ENCODE results near the gene KRTAP5-2. TPM values are rescaled to one million over a fixed set of nuclear protein-coding genes. Genes with fewer than 3 reads are reported as not detected.

Gene KRTAP5-2
- total and polyA plus RNA-seq, 11 donors, result not detected

DNA sequence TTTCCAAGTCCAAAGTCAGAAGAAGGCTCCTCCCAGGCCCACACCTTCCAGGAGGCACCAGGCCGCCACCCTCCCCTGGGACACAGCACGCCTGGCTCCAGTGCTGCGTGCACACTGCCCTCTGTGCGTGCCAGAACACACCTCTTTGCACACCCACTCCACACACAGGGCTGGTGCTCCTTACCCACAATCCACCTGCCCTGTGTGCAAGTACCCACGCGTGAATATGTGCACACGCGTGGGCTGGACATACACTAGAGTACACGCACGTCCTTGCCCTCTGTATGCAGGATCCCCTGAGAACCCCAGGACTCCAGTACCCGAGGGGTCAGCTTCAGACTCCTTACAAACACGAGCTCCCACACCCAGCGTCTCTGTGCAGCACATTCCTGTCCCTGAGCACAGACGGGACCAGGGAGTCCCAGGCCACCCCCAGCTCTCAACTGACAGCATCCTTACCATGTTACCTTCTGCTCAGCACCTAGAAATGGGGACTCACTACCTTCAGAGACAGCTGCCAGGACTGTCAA lies 28.8 kb downstream of the KRTAP5-2 start:
- ATAC-seq, result no peak
- DNase-seq, result peak in 1 of 5 donors; percentile 26
- H3K4me1 ChIP-seq, result peaks cover under 1 to 85% (median 42%) of the 10 kb centered on the region in 12 donors
- H3K36me3 ChIP-seq, result peaks cover 0 to 9% (median 0%) of the 10 kb centered on the region in 9 donors
- TF ChIP-seq CTCF (IDR thresholded peaks at IDR 0.05), result no peak
- TF ChIP-seq POLR2A (IDR thresholded peaks at IDR 0.05), result no peak
- H3K9me3 ChIP-seq, result no peaks in the 10 kb centered on the region
- intact Hi-C loops (cut with DNase I), result no loop called here
- peaks cover 0 to 24% (median 0%) of the 10 kb centered on the region in 9 donors for H3K27me3 ChIP-seq
- peak overlapping the region in 3 of 12 donors; percentile 83 to 93 (median 92) for H3K27ac ChIP-seq
- H3K4me3 ChIP-seq, result peak overlapping the region in 1 of 12 donors; percentile 70
- 39 to 76% (median 64%) methylated on average over 10 to 14 of the region's 14 CpGs for WGBS, 4 donors

GRCh38 chr11:1568441-1568911 lies 29.6 kb downstream of the KRTAP5-2 start:
- no peak for TF ChIP-seq POLR2A (IDR thresholded peaks at IDR 0.05)
- no peak for TF ChIP-seq CTCF (IDR thresholded peaks at IDR 0.05)
- Histone ChIP-seq H3K9me3 (no peaks in the 10 kb centered on the region), H3K27ac (peak overlapping the region in 1 of 12 donors; percentile 82), H3K27me3 (peaks cover 0 to 15% (median 0%) of the 10 kb centered on the region in 9 donors), H3K36me3 (peaks cover 0 to 17% (median 5%) of the 10 kb centered on the region in 9 donors), H3K4me3 (no peak overlapping the region), H3K4me1 (peaks cover 0 to 83% (median 37%) of the 10 kb centered on the region in 12 donors)
- intact Hi-C loops (cut with DNase I), result no loop called here
- ATAC-seq, result no peak
- 30 to 63% (median 58%) methylated on average over 2 to 13 of the region's 13 CpGs for WGBS, 4 donors
- peak in 3 of 5 donors; percentile 10 to 58 (median 26) for DNase-seq

GRCh38 chr11:1567721-1568100 lies 30.4 kb downstream of the KRTAP5-2 start:
- TF ChIP-seq CTCF (IDR thresholded peaks at IDR 0.05) (no peak), POLR2A (IDR thresholded peaks at IDR 0.05) (no peak)
- ATAC-seq, result no peak
- WGBS, 4 donors, result 62 to 80% (median 73%) methylated on average over 4 to 7 of the region's 7 CpGs
- Histone ChIP-seq H3K36me3 (peaks cover 0 to 24% (median 11%) of the 10 kb centered on the region in 9 donors), H3K27ac (peak overlapping the region in 5 of 12 donors; percentile 13 to 82 (median 16)), H3K27me3 (peaks cover 0 to 9% (median 0%) of the 10 kb centered on the region in 9 donors), H3K4me1 (peaks cover 0 to 75% (median 33%) of the 10 kb centered on the region in 12 donors), H3K9me3 (no peaks in the 10 kb centered on the region), H3K4me3 (no peak overlapping the region)
- intact Hi-C loops (cut with DNase I), result no loop called here
- peak in 1 of 5 donors; percentile 30 for DNase-seq

GRCh38 chr11:1567052-1567720 lies 30.9 kb downstream of the KRTAP5-2 start:
- peak in 3 of 5 donors; percentile 18 to 64 (median 26) for DNase-seq
- Histone ChIP-seq H3K4me1 (peaks cover 0 to 74% (median 33%) of the 10 kb centered on the region in 12 donors), H3K36me3 (peaks cover 0 to 28% (median 11%) of the 10 kb centered on the region in 9 donors), H3K27ac (peak overlapping the region in 6 of 12 donors; percentile 13 to 82 (median 25)), H3K27me3 (peaks cover 0 to 5% (median 0%) of the 10 kb centered on the region in 9 donors), H3K9me3 (no peaks in the 10 kb centered on the region), H3K4me3 (no peak overlapping the region)
- TF ChIP-seq CTCF (IDR thresholded peaks at IDR 0.05), result no peak
- no peak for TF ChIP-seq POLR2A (IDR thresholded peaks at IDR 0.05)
- ATAC-seq, result peak in 1 of 4 donors; percentile 6
- 0 to 70% (median 55%) methylated on average over 1 to 13 of the region's 13 CpGs for WGBS, 4 donors
- intact Hi-C loops (cut with DNase I), result no loop called here

Data from heart left ventricle (tissue), 16 donors.